ENCODE results near the gene RPS6KC1. TPM values are rescaled to one million over a fixed set of nuclear protein-coding genes. Genes with fewer than 3 reads are reported as not detected.
A peak's percentile ranks its signal among the peaks of the same experiment; 100 is the strongest.
"Not testable (repeated sequence)": the region's sequence is repeated elsewhere in the genome, so short reads cannot be mapped to it uniquely, and the experiment has no call there.

The RPS6KC1 gene
- polyA plus RNA-seq, 10 donors: 16.8 to 24.3 (median 20.2) TPM

DNA sequence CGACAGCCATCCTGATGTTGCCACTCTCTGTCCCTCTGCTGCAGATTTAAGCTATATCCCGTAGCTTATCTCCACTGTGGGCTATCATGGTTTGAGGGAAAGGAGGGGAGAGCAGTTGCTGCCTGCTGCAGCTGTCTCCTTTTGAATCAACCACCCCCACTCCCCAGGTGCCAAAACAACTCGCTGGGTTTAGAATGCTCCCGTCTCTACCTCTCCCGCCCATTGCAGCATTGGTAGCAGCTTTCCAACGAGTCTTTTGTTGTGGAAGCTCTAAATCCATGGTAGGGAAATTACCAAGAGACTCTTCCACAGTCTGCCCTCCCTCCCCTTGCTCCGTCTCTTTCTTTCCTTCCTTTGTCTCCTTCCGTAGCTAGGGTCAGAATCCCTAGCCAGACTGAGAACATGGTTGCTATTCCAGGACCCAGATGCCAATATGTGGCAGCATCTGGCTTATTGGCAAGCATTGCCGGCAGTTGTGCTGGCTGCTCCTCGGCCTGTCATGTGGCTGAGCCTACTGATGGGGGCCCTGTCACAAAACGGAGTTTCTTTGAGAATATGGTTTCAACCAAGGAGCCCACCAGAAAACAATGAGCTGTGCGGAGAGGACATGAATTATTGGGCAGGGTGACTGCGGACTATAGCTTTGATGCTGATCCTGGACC is 230.7 kb downstream of the RPS6KC1 start:
- peak; percentile 38 to 72 (median 44) for DNase-seq

DNA sequence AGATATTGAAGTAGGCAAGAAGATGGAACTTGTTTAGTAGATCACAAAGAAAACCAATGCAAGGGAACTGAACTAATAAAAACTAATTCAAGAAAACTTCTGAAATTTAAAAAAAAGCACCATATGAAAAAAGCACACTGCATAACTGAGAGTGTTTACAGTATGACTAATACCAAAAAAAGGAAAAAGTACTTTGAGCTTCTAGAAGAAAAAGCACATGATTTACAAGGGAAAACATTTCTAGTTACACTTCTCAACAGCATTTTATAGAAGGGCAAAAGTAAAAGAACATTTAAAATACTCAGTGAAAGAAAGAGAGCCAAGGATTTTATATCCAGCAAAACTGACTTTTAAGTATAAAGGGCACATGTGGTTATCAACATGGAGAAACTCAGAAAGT is 233.6 kb downstream of the RPS6KC1 start:
- no peak for DNase-seq

DNA sequence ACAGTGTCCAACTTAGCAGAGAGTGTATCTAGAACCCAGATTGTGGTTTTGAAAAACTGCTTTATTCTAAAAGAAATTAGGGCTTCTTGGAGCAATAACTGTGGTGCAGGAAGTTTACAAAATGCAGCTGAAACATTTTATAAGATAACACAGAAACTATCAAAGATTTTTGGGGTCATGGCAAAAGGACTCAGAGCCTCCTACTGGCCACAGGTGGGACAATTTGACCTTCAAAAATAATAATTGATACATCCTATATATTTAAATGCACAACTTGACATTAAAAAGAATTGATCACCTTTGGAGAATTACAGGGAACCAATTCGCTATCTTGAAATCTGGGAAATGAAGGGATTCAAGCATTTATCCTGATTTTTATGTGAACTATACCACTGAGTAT is 235.2 kb downstream of the RPS6KC1 start:
- no peak for DNase-seq

DNA sequence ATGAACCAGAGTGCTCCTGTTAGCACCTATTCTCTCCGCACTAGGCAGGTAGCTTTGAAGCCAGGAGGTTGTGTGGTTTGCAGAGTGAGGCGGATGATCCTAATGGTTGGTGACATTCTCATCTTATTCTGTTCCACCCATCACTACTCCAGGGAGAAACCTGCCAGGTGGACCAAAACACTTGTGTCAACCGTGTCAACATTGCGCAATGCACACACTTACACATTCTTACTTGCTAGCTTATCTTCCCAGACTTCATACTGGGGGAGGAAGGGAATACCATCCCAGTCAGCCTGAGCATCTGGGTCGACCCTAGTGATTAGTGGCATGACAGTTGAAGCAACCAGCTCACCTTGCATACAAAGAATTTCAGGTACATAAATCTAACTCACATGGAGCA is 236.9 kb downstream of the RPS6KC1 start:
- DNase-seq: no peak

DNA sequence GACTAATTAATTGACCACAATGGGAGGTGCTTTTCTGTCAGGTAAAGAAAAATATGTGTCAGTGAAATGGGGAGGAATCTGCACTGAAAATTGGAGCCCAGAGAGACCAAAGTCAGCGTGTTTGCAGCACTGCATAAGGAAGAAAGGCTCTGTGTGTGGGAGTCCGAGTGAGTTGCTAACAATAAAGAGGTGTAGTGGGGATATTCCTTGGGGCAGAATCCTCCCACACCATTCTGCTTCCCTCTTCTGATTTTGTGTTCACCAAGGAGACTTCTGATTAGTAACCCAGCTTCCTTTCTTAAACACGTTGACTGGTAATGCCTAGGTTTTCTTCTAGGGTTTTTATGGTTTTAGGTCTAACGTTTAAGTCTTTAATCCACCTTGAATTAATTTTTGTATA is 240.5 kb downstream of the RPS6KC1 start:
- no peak for DNase-seq

DNA sequence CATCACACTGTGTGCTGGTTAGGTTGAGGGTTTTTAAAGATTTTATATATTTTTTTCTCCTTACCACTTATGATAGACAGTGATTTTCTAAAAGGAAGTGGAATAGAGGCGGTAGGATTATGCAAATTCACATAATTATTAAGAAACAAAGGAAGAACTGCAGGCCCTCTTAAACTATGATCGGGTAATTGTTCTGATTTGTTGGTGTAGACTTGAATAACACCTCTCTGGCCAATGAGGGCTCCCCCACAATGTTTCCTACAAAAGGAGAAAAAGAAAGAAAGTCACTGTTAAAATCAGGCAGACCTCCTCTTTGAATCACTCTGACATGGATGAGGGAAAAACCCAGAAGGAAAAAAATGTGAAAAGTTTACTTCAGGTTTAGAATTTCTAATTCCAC is 241.6 kb downstream of the RPS6KC1 start:
- DNase-seq: no peak

DNA sequence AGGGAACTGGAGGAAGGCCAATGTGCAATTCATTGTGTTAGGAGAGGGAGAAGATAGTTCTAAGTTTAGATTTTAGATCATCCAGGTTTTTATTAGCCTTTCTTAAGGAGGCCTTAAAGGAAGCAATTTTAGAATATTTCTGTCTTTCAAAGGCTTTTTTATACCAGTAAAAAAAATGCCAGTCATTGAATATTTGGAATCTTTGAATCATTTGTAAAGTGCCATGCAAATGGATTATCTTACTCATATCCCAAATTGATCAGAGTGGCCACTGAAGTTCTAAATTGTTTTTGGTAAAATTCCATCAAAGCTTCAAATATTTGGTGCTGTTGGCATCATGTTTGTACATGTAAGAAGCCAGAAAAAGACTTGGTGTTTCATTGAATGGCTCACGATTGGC is 244.8 kb downstream of the RPS6KC1 start:
- DNase-seq: no peak

DNA sequence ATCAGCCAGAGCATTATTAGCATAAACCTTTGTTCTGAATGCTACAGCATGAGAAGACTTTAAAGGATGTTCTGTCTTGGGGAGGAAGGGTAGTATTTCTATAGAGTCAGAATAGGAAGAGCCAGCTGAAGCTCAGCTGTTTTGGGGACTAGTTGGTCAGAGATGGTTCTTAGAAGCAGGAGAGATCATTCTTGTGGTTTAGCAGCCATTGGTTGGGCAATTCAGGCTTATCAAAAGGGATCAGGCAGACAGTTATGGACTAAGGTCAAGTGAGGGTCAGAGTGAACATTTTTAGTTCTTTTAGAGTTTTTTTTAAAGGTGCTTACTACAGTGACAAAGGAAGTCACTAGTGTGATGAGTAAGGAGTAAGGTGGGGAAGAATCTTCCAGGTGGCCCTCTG is 245.5 kb downstream of the RPS6KC1 start:
- no peak for DNase-seq

DNA sequence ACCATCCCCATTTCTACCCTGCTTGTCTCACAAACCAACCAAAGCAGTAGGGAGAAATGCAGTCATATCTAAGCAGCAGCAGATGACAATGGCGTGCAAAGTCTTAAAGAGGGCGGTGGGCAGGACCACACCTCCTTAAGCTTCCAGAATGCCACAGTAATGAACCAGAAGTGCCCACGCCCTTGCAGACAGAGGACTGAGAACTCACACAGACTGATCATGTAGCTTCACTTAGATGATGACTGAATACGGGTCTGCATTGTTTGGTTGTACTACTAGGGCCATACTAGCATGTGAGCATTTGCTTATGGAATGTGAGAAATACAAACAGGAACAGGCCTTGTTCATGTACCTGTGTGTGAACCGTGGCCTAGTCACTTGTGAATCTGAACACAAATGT is 246.0 kb downstream of the RPS6KC1 start:
- DNase-seq: no peak

DNA sequence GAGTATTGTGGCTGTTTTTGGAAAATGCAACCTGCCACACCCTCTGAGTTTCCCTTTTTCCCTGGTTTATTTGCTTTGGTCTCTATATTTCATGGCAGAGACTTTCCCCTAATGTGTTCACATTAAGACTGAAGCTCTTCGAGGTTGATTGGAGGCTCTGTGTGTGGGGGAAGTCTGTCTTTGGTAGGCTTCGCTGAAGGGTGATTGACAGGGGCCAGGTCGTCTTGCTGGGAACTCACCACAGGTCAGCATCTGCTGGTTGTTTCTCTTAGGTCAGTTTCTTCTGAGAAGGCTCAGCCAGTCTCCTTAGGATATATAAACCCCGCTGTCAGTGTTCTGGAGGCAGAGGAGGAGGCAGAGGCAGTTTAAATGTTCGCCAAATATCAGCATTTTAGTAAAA is 249.4 kb downstream of the RPS6KC1 start:
- DNase-seq: no peak

DNA sequence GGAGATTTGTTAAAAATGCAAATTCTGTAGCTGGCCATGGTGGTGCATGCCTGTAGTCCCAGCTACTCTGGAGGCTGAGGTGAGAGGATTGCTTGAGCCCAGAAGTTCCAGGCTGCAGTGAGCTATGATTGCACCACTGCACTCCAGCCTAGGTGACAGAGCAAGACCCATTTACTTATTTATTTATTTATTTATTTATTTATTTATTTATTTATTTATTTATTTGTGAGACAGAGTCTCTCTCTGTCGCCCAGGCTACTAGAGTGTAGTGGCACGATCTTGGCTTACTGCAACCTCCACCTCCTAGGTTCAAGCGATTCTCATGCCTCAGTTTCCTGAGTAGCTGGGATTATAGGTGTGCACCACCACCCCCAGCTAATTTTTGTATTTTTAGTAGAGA is 250.5 kb downstream of the RPS6KC1 start:
- not testable (repeated sequence) for DNase-seq

DNA sequence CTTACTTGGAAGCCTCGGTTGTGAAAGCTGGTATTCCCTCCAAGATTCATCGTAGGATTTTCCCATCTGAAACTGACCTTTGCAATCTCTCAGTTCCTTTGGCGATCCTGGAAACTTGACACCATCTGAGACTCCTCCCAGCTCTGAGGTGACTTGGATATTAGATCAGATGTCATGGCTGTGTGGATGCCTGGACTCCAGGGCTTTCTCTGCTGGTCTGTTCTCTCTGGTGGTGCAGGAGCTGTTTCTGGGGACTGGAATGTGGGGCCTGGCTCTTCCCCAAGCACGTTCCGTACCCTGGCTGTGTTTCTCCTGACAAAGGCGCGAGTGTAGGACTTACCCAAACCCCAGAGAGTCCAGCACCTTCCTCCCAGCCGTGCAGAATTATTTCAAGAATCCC is 252.2 kb downstream of the RPS6KC1 start:
- DNase-seq: no peak

DNA sequence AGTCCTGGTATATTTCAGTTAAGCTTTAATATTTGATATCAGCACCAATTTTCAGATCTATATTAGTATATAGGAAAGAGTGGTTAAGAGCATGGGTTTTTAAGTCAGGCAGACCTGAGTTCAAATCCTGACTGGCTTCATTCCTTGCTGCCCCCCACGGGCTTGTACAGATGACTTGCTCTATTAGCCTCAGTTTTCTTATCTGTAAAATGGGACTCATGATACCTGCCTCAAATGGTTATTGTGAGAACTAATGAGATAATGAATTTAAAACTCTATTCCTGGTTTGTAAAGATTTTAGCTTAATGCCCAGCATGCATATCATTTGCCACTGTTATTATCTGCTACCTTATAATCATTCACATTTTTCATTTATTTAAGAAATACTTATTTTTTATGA is 264.5 kb downstream of the RPS6KC1 start:
- DNase-seq: no peak

DNA sequence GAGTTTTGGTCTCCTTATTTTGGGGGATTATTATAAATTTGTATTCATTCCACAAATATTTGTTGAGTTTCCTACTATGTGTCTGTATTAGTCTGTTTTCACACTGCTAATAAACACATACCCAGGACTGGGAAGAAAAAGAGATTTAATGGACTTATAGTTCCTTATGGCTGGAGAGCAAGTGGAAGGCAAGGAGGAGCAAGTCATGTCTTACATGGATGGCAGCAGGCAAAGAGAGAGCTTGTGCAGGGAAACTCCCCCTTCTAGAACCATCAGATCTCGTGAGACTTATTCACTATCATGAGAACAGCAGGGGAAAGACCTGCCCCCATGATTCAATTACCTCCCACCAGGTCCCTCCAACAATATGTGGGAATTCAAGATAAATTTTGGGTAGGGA is 267.4 kb downstream of the RPS6KC1 start:
- DNase-seq: not testable (repeated sequence)

DNA sequence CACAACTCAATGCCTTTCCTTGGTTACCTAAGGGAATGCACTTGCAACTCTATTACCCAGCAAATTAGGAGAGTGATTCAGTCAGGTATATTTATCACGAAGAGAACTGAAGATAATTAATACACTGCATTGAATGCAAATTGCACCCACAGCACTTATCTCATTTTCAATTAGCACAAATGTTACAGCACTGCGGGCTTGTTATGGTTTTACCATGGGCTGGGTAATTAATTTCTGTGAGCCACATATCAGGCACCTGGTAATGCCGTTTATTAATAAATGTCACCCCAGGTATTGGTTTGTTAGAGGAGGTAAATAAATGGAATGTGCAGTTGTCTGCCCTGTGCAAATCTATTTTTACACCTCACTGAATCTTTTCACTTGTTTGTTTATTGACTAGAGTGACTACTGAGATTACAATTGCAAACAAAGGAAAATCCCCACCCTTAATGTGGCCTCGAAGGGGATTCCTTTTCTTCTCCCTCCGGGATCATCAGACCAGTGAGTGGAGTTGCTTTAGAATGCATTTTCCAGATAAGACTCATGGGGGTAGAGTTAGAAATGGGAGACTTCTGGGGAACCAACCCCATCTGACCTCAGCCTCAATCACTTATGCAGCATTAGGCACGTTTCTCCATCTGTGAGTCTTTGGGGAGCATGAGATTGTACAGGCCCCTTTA is 269.3 kb downstream of the RPS6KC1 start:
- no peak for DNase-seq

Other genes with a start within 250 kb of the RPS6KC1 start
- under 1 TPM in 3 of 10 donors, not detected in 7; 0.33 to 0.48 (median 0.48) TPM for gene SPATA45, start 203.6 kb upstream of the RPS6KC1 start, polyA plus RNA-seq (ENCODE audit: insufficient read length in 10 of 10)
- 10 to 100 TPM in 2 of 10 donors, 1 to 10 TPM in 8; 4.1 to 14.1 (median 8.6) TPM for gene FLVCR1, start 193.0 kb upstream of the RPS6KC1 start, polyA plus RNA-seq (ENCODE audit: insufficient read length in 10 of 10)
- 10 to 100 TPM; 40.6 to 56.7 (median 46.5) TPM for gene VASH2, start 100.7 kb upstream of the RPS6KC1 start, polyA plus RNA-seq (ENCODE audit: insufficient read length in 10 of 10)
- gene ANGEL2, start 35.4 kb upstream of the RPS6KC1 start, polyA plus RNA-seq (ENCODE audit: insufficient read length in 10 of 10): 10 to 100 TPM; 21.9 to 37.5 (median 27.9) TPM